Gastroesophageal sphincter (tissue), 3 donors: ENCODE measurements around the gene PAX5.

Source experiments
- CTCF ChIP-seq, 4 experiments: fragments of 200-600 bp in 2 of 4; fragments of 450-650 bp in 2 of 4; sonication (generic) in 1 of 4; IDR thresholded peaks; one replicate each; pipeline ENCODE4 v1.5.1; 2017 to 2019; ENCODE audit warnings: antibody characterized with exemption in 4 of 4, mild to moderate bottlenecking in 2 of 4, moderate library complexity in 2 of 4
- EP300 ChIP-seq: sonication (generic); formaldehyde crosslinking; IDR thresholded peaks from one replicate; pipeline ENCODE4 v1.6.1; 2017; ENCODE audit warnings: antibody characterized with exemption, mild to moderate bottlenecking
- POLR2A ChIP-seq, 2 donors: fragments of 450-650 bp; IDR thresholded peaks; one replicate each; pipeline ENCODE4 v1.6.1; 2017; ENCODE audit warnings: antibody characterized with exemption in 2 of 2, mild to moderate bottlenecking in 2 of 2, moderate library complexity in 1 of 2
- POLR2AphosphoS5 ChIP-seq: sonication (generic); formaldehyde crosslinking; IDR thresholded peaks from one replicate; pipeline ENCODE4 v1.6.1; 2017; ENCODE audit warnings: antibody characterized with exemption

GRCh38 chr9:36937951-36938350 lies 96.1 kb downstream of the PAX5 start:
- no peak for TF ChIP-seq POLR2A (IDR thresholded peaks at IDR 0.05)
- TF ChIP-seq EP300, result no peak
- TF ChIP-seq CTCF (IDR thresholded peaks at IDR 0.05), result no peak
- no peak for TF ChIP-seq POLR2AphosphoS5
